Ascending aorta (tissue), 2 donors: ENCODE data around the gene DYRK2. TPM values are rescaled to one million over a fixed set of nuclear protein-coding genes. Genes with fewer than 3 reads are reported as not detected.

Experiments used
- DNase-seq, 2 donors: peaks; one replicate each; pipeline ENCODE4 v3.0.0-alpha.2; 2019; ENCODE audit warnings: low spot score in 2 of 2
- H3K27ac ChIP-seq, 2 donors: fragments of 200-600 bp; sonication (generic); one replicate each; pipeline ENCODE4 v1.5.1; 2016 to 2017; ENCODE audit warnings: mild to moderate bottlenecking in 1 of 2
- H3K27me3 ChIP-seq: fragments of 200-600 bp; sonication (generic); one replicate; pipeline ENCODE4 v1.5.1; 2017
- H3K36me3 ChIP-seq, 2 donors: fragments of 200-600 bp; sonication (generic); one replicate each; pipeline ENCODE4 v1.5.1; 2016
- H3K4me1 ChIP-seq, 2 donors: fragments of 200-600 bp; sonication (generic); one replicate each; pipeline ENCODE4 v1.5.1; 2016 to 2017; ENCODE audit warnings: mild to moderate bottlenecking in 1 of 2
- H3K4me3 ChIP-seq, 2 donors: fragments of 200-600 bp; sonication (generic); one replicate each; pipeline ENCODE4 v1.5.1; 2016 to 2017; ENCODE audit warnings: mild to moderate bottlenecking in 1 of 2
- H3K9me3 ChIP-seq, 2 donors: fragments of 200-600 bp; sonication (generic); one replicate each; pipeline ENCODE4 v1.5.1; 2016
- CTCF ChIP-seq, 3 experiments: fragments of 200-600 bp in 2 of 3; fragments of 450-650 bp in 1 of 3; sonication (generic) in 2 of 3; IDR thresholded peaks; one replicate each; pipeline ENCODE4 v1.5.1; 2016 to 2019; ENCODE audit warnings: antibody characterized with exemption in 3 of 3, mild to moderate bottlenecking in 1 of 3, moderate library complexity in 1 of 3
- intact Hi-C: fragments of 100-400 bp; cut with DNase I; formaldehyde crosslinking; loops from one replicate; pipeline ENCODE4 v1.15.1; 2023
- total RNA-seq: library from RNA; depleted of rRNA; stranded (reverse); fragments of >200 nt; gene quantifications from one replicate; pipeline ENCODE4 v1.1.0, GENCODE V29; 2016

The DYRK2 gene
- total RNA-seq, 1 donor from 2014 or later: 40.1 TPM

- H3K36me3 ChIP-seq: no peaks in the 10 kb centered on the region
- H3K4me3 ChIP-seq: no peak overlapping the region
- H3K9me3 ChIP-seq: no peaks in the 10 kb centered on the region
- H3K27ac ChIP-seq: no peak overlapping the region
- H3K27me3 ChIP-seq: no peaks in the 10 kb centered on the region
- TF ChIP-seq CTCF (IDR thresholded peaks at IDR 0.05): no peak
- no peaks in the 10 kb centered on the region for H3K4me1 ChIP-seq
- intact Hi-C loops: no loop called here
- DNase-seq: no peak
Measured at GRCh38 chr12:67690656-67691055, 42.1 kb downstream of the DYRK2 start.

GRCh38 chr12:67691220-67691619 is 42.7 kb downstream of the DYRK2 start:
- no peak for TF ChIP-seq CTCF (IDR thresholded peaks at IDR 0.05)

GRCh38 chr12:67692135-67692534 is 43.6 kb downstream of the DYRK2 start:
- intact Hi-C loops: no loop called here
- Histone ChIP-seq H3K4me1 (no peaks in the 10 kb centered on the region), H3K36me3 (no peaks in the 10 kb centered on the region), H3K27me3 (no peaks in the 10 kb centered on the region), H3K4me3 (no peak overlapping the region), H3K9me3 (no peaks in the 10 kb centered on the region), H3K27ac (no peak overlapping the region)
- DNase-seq: no peak
- no peak for TF ChIP-seq CTCF (IDR thresholded peaks at IDR 0.05)

More at GRCh38 chr12:67691220-67691619, 42.7 kb downstream of the DYRK2 start:
- Histone ChIP-seq H3K27ac (no peak overlapping the region), H3K9me3 (no peaks in the 10 kb centered on the region), H3K36me3 (no peaks in the 10 kb centered on the region), H3K4me3 (no peak overlapping the region), H3K27me3 (no peaks in the 10 kb centered on the region), H3K4me1 (no peaks in the 10 kb centered on the region)
- no peak for DNase-seq
- intact Hi-C loops: no loop called here

- no peaks in the 10 kb centered on the region for H3K27me3 ChIP-seq
- no peak overlapping the region for H3K4me3 ChIP-seq
- H3K27ac ChIP-seq: no peak overlapping the region
- no peaks in the 10 kb centered on the region for H3K36me3 ChIP-seq
- intact Hi-C loops: no loop called here
- no peak for TF ChIP-seq CTCF (IDR thresholded peaks at IDR 0.05)
- H3K9me3 ChIP-seq: no peaks in the 10 kb centered on the region
- H3K4me1 ChIP-seq: no peaks in the 10 kb centered on the region
- no peak for DNase-seq
Measured at GRCh38 chr12:67692966-67693365, 44.4 kb downstream of the DYRK2 start.

- DNase-seq: no peak
- Histone ChIP-seq H3K9me3 (no peaks in the 10 kb centered on the region), H3K4me1 (no peaks in the 10 kb centered on the region), H3K27me3 (no peaks in the 10 kb centered on the region), H3K36me3 (no peaks in the 10 kb centered on the region), H3K4me3 (no peak overlapping the region), H3K27ac (no peak overlapping the region)
- intact Hi-C loops: no loop called here
- TF ChIP-seq CTCF (IDR thresholded peaks at IDR 0.05): no peak
Measured at GRCh38 chr12:67693894-67694293, 45.3 kb downstream of the DYRK2 start.

GRCh38 chr12:67694306-67694900 is 45.9 kb downstream of the DYRK2 start:
- Histone ChIP-seq H3K9me3 (no peaks in the 10 kb centered on the region), H3K4me1 (peaks cover 0 to 4% of the 10 kb centered on the region in 2 donors), H3K27ac (no peak overlapping the region), H3K27me3 (no peaks in the 10 kb centered on the region), H3K36me3 (no peaks in the 10 kb centered on the region), H3K4me3 (no peak overlapping the region)
- intact Hi-C loops: no loop called here
- DNase-seq: no peak
- TF ChIP-seq CTCF (IDR thresholded peaks at IDR 0.05): no peak
